HEK293T (cell line): Measurements from ENCODE around the gene SNRNP48.

Experiments
- CTCF ChIA-PET: fragments of 350-600 bp; formaldehyde crosslinking; extraction: SDS; loops from one replicate; lab custom pipeline; 2021; ENCODE audit warnings: antibody characterized with exemption, inconsistent platforms; lab: Yijun Ruan, JAX
- POLR2A ChIA-PET: fragments of 350-600 bp; formaldehyde crosslinking; extraction: SDS; loops from one replicate; lab custom pipeline; 2020; ENCODE audit warnings: antibody characterized with exemption, inconsistent platforms; lab: Yijun Ruan, JAX
- DNase-seq: peaks from one replicate; pipeline ENCODE4 v3.0.0; 2012; ENCODE audit warnings: mixed read lengths; ENCODE audit errors: extremely low spot score
- ARNT ChIP-seq: fragments of 450-650 bp; IDR thresholded peaks from 2 replicates; pipeline ENCODE4 v1.6.1; 2017; ENCODE audit warnings: mild to moderate bottlenecking
- BHLHE40 ChIP-seq: fragments of 450-650 bp; IDR thresholded peaks from 2 replicates; pipeline ENCODE4 v1.6.1; 2016; ENCODE audit warnings: mild to moderate bottlenecking, moderate library complexity, borderline replicate concordance
- CTBP1 ChIP-seq: fragments of 450-650 bp; IDR thresholded peaks from 2 replicates; pipeline ENCODE4 v1.6.1; 2016; ENCODE audit warnings: borderline replicate concordance
- ELF4 ChIP-seq: fragments of 450-650 bp; IDR thresholded peaks from 2 replicates; pipeline ENCODE4 v1.6.1; 2017; ENCODE audit warnings: antibody characterized with exemption
- FOXA1 ChIP-seq: fragments of 450-650 bp; IDR thresholded peaks from 2 replicates; pipeline ENCODE4 v1.6.1; 2016; ENCODE audit warnings: mild to moderate bottlenecking
- FOXK2 ChIP-seq: fragments of 450-650 bp; IDR thresholded peaks from 2 replicates; pipeline ENCODE4 v1.6.1; 2016; ENCODE audit warnings: mild to moderate bottlenecking
- FOXM1 ChIP-seq: fragments of 450-650 bp; IDR thresholded peaks from 2 replicates; pipeline ENCODE4 v1.6.1; 2017; ENCODE audit warnings: mild to moderate bottlenecking, borderline replicate concordance
- HDGF ChIP-seq: fragments of 450-650 bp; IDR thresholded peaks from 2 replicates; pipeline ENCODE4 v1.6.1; 2017; ENCODE audit warnings: antibody characterized with exemption, borderline replicate concordance
- L3MBTL2 ChIP-seq: fragments of 450-650 bp; conservative IDR thresholded peaks from 2 replicates; pipeline ENCODE4 v1.6.1; 2016; ENCODE audit warnings: mild to moderate bottlenecking
- LEF1 ChIP-seq: fragments of 450-650 bp; IDR thresholded peaks from 2 replicates; pipeline ENCODE4 v1.6.1; 2017; ENCODE audit warnings: mild to moderate bottlenecking, borderline replicate concordance
- NFRKB ChIP-seq: fragments of 450-650 bp; IDR thresholded peaks from 2 replicates; pipeline ENCODE4 v1.6.1; 2016; ENCODE audit warnings: mild to moderate bottlenecking, moderate library complexity
- SP1 ChIP-seq: fragments of 450-650 bp; IDR thresholded peaks from 2 replicates; pipeline ENCODE4 v1.6.1; 2017
- SUZ12 ChIP-seq: fragments of 450-650 bp; IDR thresholded peaks from 2 replicates; pipeline ENCODE4 v1.6.1; 2016; ENCODE audit warnings: mild to moderate bottlenecking
- TARDBP ChIP-seq: fragments of 450-650 bp; IDR thresholded peaks from 2 replicates; pipeline ENCODE4 v1.6.1; 2016
- ZNF384 ChIP-seq: fragments of 450-650 bp; IDR thresholded peaks from 2 replicates; pipeline ENCODE4 v1.6.1; 2016
- TF ChIP-seq, protein P1 (sequence below): fragments of 450-650 bp; IDR thresholded peaks from 2 replicates; pipeline ENCODE4 v1.6.1; 2016

The SNRNP48 gene

DNA sequence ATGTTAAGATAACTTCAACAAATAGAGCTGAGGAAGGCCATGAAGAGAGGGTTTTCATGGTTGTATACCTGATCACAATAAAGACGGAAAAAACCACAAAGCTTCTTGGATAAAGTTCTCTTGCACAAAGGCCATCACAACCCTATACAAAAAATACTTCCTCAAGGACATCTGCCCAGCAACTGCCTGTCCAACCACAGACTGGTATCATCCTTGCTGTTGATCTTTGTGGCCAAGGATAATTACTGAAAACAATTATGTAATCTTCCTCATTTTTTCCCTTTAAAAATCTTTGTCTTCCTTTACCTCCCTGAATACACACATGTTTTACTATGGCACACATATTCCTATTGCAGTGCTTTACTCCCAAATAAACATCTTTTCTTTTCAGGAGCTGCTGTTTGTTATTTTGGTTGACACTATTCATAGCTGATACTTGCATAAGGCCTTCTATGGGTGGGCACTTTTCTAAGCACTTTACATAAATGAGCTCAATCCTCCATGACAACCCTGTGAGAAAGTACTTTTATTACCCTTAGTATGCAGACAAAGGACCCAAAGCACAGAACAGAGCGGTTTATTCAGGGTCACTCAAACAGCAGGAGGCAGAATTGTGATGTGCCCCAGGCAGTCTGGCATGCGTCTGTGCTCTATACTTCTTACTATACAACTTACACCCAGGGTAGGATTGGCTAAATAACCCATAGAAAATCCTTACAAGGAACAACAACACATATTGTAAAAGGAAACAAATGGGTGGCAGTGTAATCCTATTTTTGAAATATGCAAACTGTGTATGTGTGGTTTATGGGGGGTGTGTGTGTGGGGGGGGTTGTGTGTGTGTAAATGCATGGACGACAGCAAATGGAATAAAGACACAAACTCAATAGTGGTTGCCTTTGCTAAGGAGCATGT is 35.1 kb downstream of the SNRNP48 start:
- CTCF ChIA-PET = interaction anchor here (0.6 to 1.0 kb wide), 4 partner anchors 68 to 901 kb away, joined by 3 to 4 read pairs (median 4); no protein-coding TSS in a partner anchor
- POLR2A ChIA-PET = no interaction called here
- peak; percentile 39 for DNase-seq
- TF ChIP-seq FOXM1 = no peak
- TF ChIP-seq, protein P1, sequence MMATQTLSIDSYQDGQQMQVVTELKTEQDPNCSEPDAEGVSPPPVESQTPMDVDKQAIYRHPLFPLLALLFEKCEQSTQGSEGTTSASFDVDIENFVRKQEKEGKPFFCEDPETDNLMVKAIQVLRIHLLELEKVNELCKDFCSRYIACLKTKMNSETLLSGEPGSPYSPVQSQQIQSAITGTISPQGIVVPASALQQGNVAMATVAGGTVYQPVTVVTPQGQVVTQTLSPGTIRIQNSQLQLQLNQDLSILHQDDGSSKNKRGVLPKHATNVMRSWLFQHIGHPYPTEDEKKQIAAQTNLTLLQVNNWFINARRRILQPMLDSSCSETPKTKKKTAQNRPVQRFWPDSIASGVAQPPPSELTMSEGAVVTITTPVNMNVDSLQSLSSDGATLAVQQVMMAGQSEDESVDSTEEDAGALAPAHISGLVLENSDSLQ = peak; percentile 75
- no peak for TF ChIP-seq SUZ12
- no peak for TF ChIP-seq BHLHE40
- TF ChIP-seq CTBP1 = no peak
- no peak for TF ChIP-seq NFRKB
- no peak for TF ChIP-seq ARNT
- TF ChIP-seq ZNF384 = no peak
- no peak for TF ChIP-seq FOXA1

DNA sequence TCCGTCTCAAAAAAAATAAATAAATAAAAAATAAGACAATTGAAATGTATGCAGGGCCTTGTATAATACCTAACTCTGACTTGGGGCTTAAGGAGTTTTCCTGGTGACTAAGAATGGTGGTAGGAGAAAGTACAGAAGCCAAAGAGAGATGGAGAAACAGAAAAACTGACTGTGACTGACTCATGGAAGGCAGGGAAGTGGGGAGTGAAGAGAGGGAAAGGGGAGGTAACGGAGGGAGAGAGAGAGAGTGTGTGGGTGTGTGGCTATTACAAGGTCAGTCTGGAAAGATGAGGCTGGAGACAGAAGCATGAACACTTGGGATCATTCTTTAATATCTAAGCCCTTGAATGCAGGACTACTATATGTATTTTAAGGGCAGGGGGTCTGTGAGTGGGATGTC is 38.5 kb downstream of the SNRNP48 start:
- TF ChIP-seq FOXK2 (no peak), ARNT (no peak), BHLHE40 (no peak), HDGF (no peak), L3MBTL2 (no peak), FOXA1 (no peak), ZNF384 (no peak), SUZ12 (no peak), SP1 (no peak), CTBP1 (no peak)
- POLR2A ChIA-PET = no interaction called here
- CTCF ChIA-PET = no interaction called here
- no peak for DNase-seq

GRCh38 chr6:7628909-7629308 is 38.9 kb downstream of the SNRNP48 start:
- TF ChIP-seq FOXM1 = no peak
- no peak for TF ChIP-seq ARNT
- TF ChIP-seq TARDBP = no peak
- TF ChIP-seq FOXA1 = no peak
- no peak for TF ChIP-seq SP1
- no peak for TF ChIP-seq ZNF384
- no peak for TF ChIP-seq FOXK2
- no peak for TF ChIP-seq SUZ12
- TF ChIP-seq CTBP1 = no peak
- no peak for TF ChIP-seq BHLHE40
- no peak for TF ChIP-seq L3MBTL2
- no peak for TF ChIP-seq HDGF
- no peak for TF ChIP-seq LEF1
- TF ChIP-seq, protein P1 = no peak
- TF ChIP-seq NFRKB = no peak
- TF ChIP-seq ELF4 = no peak
- CTCF ChIA-PET = no interaction called here
- no peak for DNase-seq
- POLR2A ChIA-PET = no interaction called here

DNA sequence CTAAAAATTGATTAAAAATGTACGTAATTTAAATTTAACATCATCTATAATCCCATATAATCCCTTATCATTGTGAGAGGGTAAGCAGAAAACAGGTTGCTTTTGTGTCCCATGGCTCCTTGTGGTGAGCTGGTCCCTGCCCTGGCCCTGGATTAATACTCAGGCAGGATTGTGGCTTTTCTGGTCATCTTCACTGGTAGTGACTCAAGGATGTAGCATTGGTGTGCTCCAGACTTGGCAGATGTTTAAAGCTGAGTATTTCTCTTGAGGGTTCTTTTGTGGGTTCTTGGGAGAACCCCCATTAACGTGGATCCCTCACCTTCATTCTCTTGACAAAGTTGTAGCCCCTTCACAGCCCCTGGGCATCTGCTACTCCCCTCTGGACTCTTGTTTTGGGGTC is 39.3 kb downstream of the SNRNP48 start:
- POLR2A ChIA-PET = no interaction called here
- CTCF ChIA-PET = no interaction called here
- TF ChIP-seq LEF1 (no peak), SUZ12 (no peak), ELF4 (no peak), ARNT (no peak), FOXM1 (no peak), ZNF384 (no peak)
- no peak for DNase-seq

GRCh38 chr6:7630792-7631191 is 40.8 kb downstream of the SNRNP48 start:
- peak; percentile 40 for DNase-seq
- POLR2A ChIA-PET = no interaction called here
- CTCF ChIA-PET = interaction anchor here (1.0 kb wide), 1 partner anchor 15 kb away, joined by 11 read pairs; no protein-coding TSS in a partner anchor
- TF ChIP-seq LEF1 (no peak), CTBP1 (no peak), L3MBTL2 (no peak), FOXK2 (no peak)
- TF ChIP-seq, protein P1 = no peak

- CTCF ChIA-PET = no interaction called here
- no peak for DNase-seq
- POLR2A ChIA-PET = no interaction called here
- TF ChIP-seq NFRKB (no peak), LEF1 (no peak), SUZ12 (no peak), ARNT (no peak), FOXA1 (no peak), HDGF (no peak)
Observed at GRCh38 chr6:7631466-7631865, 41.5 kb downstream of the SNRNP48 start.
